ENCODE data around the gene GNA15. TPM values are rescaled to one million over a fixed set of nuclear protein-coding genes. Genes with fewer than 3 reads are reported as not detected.
A peak's percentile ranks its signal among the peaks of the same experiment; 100 is the strongest.

The GNA15 gene
- total RNA-seq, 4 donors from 2014 or later = 1.2 to 12.4 (median 1.5) TPM; not detected in 1

DNA sequence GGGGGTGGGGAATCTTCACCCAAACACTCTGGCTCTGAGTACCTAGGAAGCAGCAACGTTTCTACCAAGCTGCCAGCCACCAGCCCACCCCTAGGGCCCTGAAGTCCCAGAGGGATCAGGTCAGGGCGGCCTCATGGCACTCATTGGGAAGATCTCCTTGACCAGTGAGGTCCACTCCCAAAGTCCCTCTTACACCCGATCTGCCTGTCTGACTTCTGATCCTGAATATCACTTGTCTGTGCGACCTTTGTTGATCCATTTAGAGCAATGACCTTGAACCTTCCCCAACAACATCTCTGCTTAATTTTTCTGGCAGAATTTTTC lies 2.1 kb upstream of the GNA15 start:
- H3K27ac ChIP-seq = peak overlapping the region in 3 of 4 donors; percentile 38 to 68 (median 44)
- no peaks in the 10 kb centered on the region for H3K27me3 ChIP-seq
- TF ChIP-seq, protein P1, sequence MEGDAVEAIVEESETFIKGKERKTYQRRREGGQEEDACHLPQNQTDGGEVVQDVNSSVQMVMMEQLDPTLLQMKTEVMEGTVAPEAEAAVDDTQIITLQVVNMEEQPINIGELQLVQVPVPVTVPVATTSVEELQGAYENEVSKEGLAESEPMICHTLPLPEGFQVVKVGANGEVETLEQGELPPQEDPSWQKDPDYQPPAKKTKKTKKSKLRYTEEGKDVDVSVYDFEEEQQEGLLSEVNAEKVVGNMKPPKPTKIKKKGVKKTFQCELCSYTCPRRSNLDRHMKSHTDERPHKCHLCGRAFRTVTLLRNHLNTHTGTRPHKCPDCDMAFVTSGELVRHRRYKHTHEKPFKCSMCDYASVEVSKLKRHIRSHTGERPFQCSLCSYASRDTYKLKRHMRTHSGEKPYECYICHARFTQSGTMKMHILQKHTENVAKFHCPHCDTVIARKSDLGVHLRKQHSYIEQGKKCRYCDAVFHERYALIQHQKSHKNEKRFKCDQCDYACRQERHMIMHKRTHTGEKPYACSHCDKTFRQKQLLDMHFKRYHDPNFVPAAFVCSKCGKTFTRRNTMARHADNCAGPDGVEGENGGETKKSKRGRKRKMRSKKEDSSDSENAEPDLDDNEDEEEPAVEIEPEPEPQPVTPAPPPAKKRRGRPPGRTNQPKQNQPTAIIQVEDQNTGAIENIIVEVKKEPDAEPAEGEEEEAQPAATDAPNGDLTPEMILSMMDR (IDR thresholded peaks at IDR 0.05) = no peak
- TF ChIP-seq POLR2A (IDR thresholded peaks at IDR 0.05) = no peak
- H3K4me1 ChIP-seq = peaks cover 0 to 3% (median 0%) of the 10 kb centered on the region in 4 donors
- no peaks in the 10 kb centered on the region for H3K36me3 ChIP-seq
- DNase-seq = no peak
- no peak overlapping the region for H3K4me3 ChIP-seq
- H3K9me3 ChIP-seq = no peaks in the 10 kb centered on the region

DNA sequence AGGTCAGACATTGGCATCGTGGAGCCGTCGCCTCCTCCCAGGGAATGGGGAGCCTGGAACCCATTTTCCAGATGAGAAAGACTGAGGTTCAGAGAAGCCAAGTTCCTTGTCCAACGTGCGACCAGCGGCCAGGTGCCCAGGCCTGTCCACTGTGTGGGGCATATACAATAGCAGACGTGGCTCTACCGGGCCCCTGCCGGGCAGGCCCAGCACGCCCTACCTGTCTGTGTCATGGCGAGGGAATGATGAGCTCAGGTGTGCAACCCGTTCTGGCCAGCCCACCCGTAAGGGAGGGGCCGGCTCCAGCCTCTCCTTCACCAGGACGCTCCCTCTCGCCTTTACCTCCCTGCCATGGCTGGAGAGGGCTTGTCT lies 837 bp downstream of the GNA15 start:
- peaks cover 0 to 3% (median 2%) of the 10 kb centered on the region in 4 donors for H3K4me1 ChIP-seq
- no peak for DNase-seq
- no peaks in the 10 kb centered on the region for H3K36me3 ChIP-seq
- H3K9me3 ChIP-seq = no peaks in the 10 kb centered on the region
- peak overlapping the region in 3 of 4 donors; percentile 49 to 67 (median 52) for H3K27ac ChIP-seq
- no peaks in the 10 kb centered on the region for H3K27me3 ChIP-seq
- H3K4me3 ChIP-seq = peak overlapping the region; percentile 6 to 47 (median 37)
- TF ChIP-seq, protein P1 (IDR thresholded peaks at IDR 0.05) = no peak
- TF ChIP-seq POLR2A (IDR thresholded peaks at IDR 0.05) = no peak

GRCh38 chr19:3137119-3137518 lies 1.3 kb downstream of the GNA15 start:
- Histone ChIP-seq H3K4me1 (peaks cover 0 to 4% (median 2%) of the 10 kb centered on the region in 4 donors), H3K27me3 (no peaks in the 10 kb centered on the region), H3K4me3 (peak overlapping the region in 2 of 4 donors; percentile 45 to 47), H3K36me3 (no peaks in the 10 kb centered on the region), H3K9me3 (no peaks in the 10 kb centered on the region), H3K27ac (no peak overlapping the region)
- TF ChIP-seq, protein P1 (IDR thresholded peaks at IDR 0.05) = no peak
- TF ChIP-seq POLR2A (IDR thresholded peaks at IDR 0.05) = no peak
- DNase-seq = no peak

GRCh38 chr19:3138268-3138667 lies 2.4 kb downstream of the GNA15 start:
- Histone ChIP-seq H3K27ac (no peak overlapping the region), H3K4me3 (no peak overlapping the region), H3K27me3 (no peaks in the 10 kb centered on the region), H3K4me1 (peaks cover 0 to 4% (median under 1%) of the 10 kb centered on the region in 4 donors), H3K36me3 (no peaks in the 10 kb centered on the region), H3K9me3 (no peaks in the 10 kb centered on the region)
- no peak for DNase-seq
- TF ChIP-seq POLR2A (IDR thresholded peaks at IDR 0.05) = no peak
- TF ChIP-seq, protein P1 (IDR thresholded peaks at IDR 0.05) = no peak

GRCh38 chr19:3140667-3141038 lies 4.8 kb downstream of the GNA15 start:
- H3K27ac ChIP-seq = no peak overlapping the region
- H3K4me3 ChIP-seq = no peak overlapping the region
- H3K27me3 ChIP-seq = no peaks in the 10 kb centered on the region
- H3K9me3 ChIP-seq = no peaks in the 10 kb centered on the region
- peaks cover 0 to 4% (median 0%) of the 10 kb centered on the region in 4 donors for H3K4me1 ChIP-seq
- DNase-seq = no peak
- H3K36me3 ChIP-seq = no peaks in the 10 kb centered on the region
- no peak for TF ChIP-seq POLR2A (IDR thresholded peaks at IDR 0.05)

DNA sequence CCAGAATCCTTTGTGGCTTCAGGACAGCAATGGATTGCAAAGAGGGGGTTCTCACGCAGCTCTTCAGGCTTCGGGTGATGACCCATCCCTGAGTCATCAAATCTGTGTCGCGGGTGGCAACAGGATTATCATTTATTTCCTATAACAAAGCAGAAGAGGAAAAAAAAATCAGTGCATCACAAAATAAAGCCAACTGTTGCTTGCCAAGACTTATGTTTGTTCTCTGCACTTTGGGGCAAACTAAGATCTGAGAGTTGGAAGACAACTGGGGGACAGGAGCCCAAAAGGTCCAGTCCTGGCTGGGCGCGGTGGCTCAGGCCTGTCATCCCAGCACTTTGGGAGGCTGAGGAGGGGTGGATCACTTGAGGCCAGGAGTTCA lies 6.4 kb downstream of the GNA15 start:
- Histone ChIP-seq H3K27ac (peak overlapping the region in 3 of 4 donors; percentile 43 to 66 (median 63)), H3K4me1 (peaks cover 0 to 4% (median 0%) of the 10 kb centered on the region in 4 donors), H3K27me3 (no peaks in the 10 kb centered on the region), H3K9me3 (no peaks in the 10 kb centered on the region), H3K36me3 (no peaks in the 10 kb centered on the region), H3K4me3 (no peak overlapping the region)
- DNase-seq = no peak
- TF ChIP-seq POLR2A (IDR thresholded peaks at IDR 0.05) = no peak
- TF ChIP-seq, protein P1 (IDR thresholded peaks at IDR 0.05) = no peak

Data from Peyer's patch (tissue), 4 donors.